Endothelial cell (in vitro differentiated cells): ENCODE results near the gene GFAP. TPM values are rescaled to one million over a fixed set of nuclear protein-coding genes. Genes with fewer than 3 reads are reported as not detected.
"Not testable (repeated sequence)": the region's sequence is repeated elsewhere in the genome, so short reads cannot be mapped to it uniquely, and the experiment has no call there.

Source experiments
- DNase-seq: peaks from one replicate; pipeline ENCODE4 v3.0.0; 2021; ENCODE audit warnings: low spot score
- H3K27ac Mint-ChIP-seq: one replicate; pipeline ENCODE4 v1.8.0; 2021; ENCODE audit warnings: mixed read lengths, inconsistent platforms; ENCODE audit not compliant: unreplicated experiment
- H3K27me3 Mint-ChIP-seq: one replicate; pipeline ENCODE4 v1.8.0; 2021; ENCODE audit warnings: mild to moderate bottlenecking, moderate library complexity, mixed read lengths, inconsistent platforms; ENCODE audit not compliant: unreplicated experiment
- H3K36me3 Mint-ChIP-seq: one replicate; pipeline ENCODE4 v1.8.0; 2021; ENCODE audit warnings: mild to moderate bottlenecking, low read depth, mixed read lengths, inconsistent platforms; ENCODE audit not compliant: unreplicated experiment
- H3K4me1 Mint-ChIP-seq: one replicate; pipeline ENCODE4 v1.8.0; 2021; ENCODE audit warnings: mild to moderate bottlenecking, mixed read lengths, inconsistent platforms; ENCODE audit not compliant: unreplicated experiment
- H3K4me3 Mint-ChIP-seq: one replicate; pipeline ENCODE4 v1.8.0; 2021; ENCODE audit warnings: mild to moderate bottlenecking, mixed read lengths, inconsistent platforms; ENCODE audit not compliant: unreplicated experiment
- H3K9me3 Mint-ChIP-seq: one replicate; pipeline ENCODE4 v1.8.0; 2021; ENCODE audit warnings: mixed read lengths, inconsistent platforms; ENCODE audit not compliant: unreplicated experiment
- total RNA-seq: library from RNA; stranded (reverse); fragmentation: NEBNext Ultra II Directional; extraction: Animal tissue kit (Norgen Biotek cat#: 25700); gene quantifications from one replicate; pipeline ENCODE4 v1.2.1, GENCODE V29; 2021; ENCODE audit not compliant: unreplicated experiment
- TF ChIP-seq, protein P1 (sequence below): fragments of 200-600 bp; sonication (generic); IDR thresholded peaks from one replicate; pipeline ENCODE4 v1.5.0; 2021; ENCODE audit warnings: antibody characterized with exemption; ENCODE audit not compliant: unreplicated experiment

GFAP gene
- total RNA-seq, 1 donor from 2014 or later: not detected

DNA sequence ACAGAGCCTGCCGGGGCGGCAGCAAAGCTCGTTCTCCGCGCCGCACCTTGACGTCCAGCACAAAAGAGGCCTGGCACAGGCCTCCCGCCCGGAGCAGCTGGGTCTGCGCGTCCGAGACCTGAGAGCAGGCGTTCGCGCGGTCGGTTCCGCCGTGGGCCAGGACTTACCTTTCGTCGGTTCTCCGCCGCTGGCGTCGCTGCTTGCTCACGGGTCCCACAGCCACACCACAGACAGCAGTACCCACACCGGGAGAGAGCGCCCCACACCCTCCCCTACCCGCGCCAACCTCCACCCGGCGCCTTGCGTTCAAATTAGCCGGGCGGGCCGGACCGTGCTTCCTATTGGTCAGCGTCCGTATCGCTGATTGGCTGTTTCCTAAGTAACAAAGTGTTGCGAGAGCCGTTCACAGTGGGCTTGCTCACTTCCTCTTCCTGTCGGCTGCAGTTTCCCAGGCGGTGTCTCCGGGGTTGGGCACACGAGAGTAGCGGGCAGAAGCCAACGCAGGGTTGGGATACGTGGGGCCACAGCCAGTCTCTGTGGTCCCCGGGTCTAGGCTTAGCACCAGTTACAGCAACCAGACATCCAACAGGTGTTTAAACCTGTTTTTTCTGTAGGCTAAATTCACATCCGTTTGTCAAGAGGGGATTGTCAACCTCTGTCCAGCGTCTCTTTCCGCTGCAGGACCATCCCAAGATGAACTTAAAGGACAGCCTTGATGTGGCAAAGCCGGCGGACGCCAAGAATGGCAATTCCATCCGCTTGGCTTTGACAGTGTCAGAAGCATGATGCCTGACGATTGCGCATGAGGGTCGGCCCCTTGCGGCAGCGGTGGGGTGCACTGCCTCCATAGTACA is 32.4 kb upstream of the GFAP start, which contains the start of gene KIF18B:
TSS of gene KIF18B (minus strand) at position 313 of the 854 bp plus-strand sequence. CDS start 11,429 bp downstream, outside the sequence.
- Mint-ChIP-seq H3K4me1 (no peaks in the 10 kb centered on the region), H3K36me3 (no peaks in the 10 kb centered on the region), H3K27me3 (peaks cover 14% of the 10 kb centered on the region), H3K9me3 (no peaks in the 10 kb centered on the region), H3K4me3 (peak within 1 kb of the TSS; percentile 91), H3K27ac (peak within 1 kb of the TSS; percentile 86)
- DNase-seq: peak; percentile 83
- TF ChIP-seq, protein P1, sequence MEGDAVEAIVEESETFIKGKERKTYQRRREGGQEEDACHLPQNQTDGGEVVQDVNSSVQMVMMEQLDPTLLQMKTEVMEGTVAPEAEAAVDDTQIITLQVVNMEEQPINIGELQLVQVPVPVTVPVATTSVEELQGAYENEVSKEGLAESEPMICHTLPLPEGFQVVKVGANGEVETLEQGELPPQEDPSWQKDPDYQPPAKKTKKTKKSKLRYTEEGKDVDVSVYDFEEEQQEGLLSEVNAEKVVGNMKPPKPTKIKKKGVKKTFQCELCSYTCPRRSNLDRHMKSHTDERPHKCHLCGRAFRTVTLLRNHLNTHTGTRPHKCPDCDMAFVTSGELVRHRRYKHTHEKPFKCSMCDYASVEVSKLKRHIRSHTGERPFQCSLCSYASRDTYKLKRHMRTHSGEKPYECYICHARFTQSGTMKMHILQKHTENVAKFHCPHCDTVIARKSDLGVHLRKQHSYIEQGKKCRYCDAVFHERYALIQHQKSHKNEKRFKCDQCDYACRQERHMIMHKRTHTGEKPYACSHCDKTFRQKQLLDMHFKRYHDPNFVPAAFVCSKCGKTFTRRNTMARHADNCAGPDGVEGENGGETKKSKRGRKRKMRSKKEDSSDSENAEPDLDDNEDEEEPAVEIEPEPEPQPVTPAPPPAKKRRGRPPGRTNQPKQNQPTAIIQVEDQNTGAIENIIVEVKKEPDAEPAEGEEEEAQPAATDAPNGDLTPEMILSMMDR: no peak

DNA sequence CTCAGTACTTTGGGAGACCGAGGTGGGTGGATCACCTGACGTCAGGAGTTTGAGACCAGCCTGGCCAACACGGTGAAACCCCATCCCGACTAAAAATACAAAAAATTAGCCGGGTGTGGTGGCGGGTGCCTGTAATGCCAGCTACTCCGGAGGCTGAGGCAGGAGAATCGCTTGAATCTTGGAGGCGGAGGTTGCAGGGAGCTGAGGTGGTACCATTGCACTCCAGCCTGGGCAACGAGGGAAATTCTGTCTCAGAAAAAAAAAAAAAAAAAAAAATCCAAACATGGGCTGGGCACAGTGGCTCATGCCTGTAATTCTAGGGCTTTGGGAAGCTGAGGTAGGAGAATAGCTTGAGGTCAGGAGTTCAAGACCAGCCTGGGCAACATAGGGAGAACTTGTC is 30.4 kb upstream of the GFAP start:
- not testable (repeated sequence) for H3K4me3 Mint-ChIP-seq, DNase-seq, H3K27me3 Mint-ChIP-seq, H3K27ac Mint-ChIP-seq, H3K4me1 Mint-ChIP-seq, H3K9me3 Mint-ChIP-seq, H3K36me3 Mint-ChIP-seq

DNA sequence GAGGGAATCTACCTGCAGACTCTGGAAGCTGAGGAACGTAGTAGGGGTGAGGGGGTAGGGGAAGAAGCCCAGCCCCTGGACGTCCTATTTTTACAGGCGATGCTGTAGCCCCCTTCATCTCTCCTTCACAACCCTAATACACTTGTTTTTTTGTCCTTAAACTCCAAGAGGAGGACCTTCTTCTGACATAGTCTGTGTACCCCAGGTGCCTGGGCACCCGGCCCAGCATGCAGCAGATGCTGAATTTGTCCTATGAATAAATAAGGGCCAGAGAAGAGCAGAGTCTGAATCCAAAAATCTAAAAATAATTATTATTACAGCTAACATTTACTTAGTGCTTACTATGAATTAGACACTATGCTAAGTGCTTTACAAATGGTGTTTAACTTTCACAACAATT is 27.2 kb upstream of the GFAP start:
- TF ChIP-seq, protein P1: no peak
- H3K27ac Mint-ChIP-seq: no peak overlapping the region
- H3K4me1 Mint-ChIP-seq: no peaks in the 10 kb centered on the region
- no peaks in the 10 kb centered on the region for H3K9me3 Mint-ChIP-seq
- H3K4me3 Mint-ChIP-seq: no peak overlapping the region
- DNase-seq: no peak
- peaks cover 4% of the 10 kb centered on the region for H3K27me3 Mint-ChIP-seq
- H3K36me3 Mint-ChIP-seq: no peaks in the 10 kb centered on the region

DNA sequence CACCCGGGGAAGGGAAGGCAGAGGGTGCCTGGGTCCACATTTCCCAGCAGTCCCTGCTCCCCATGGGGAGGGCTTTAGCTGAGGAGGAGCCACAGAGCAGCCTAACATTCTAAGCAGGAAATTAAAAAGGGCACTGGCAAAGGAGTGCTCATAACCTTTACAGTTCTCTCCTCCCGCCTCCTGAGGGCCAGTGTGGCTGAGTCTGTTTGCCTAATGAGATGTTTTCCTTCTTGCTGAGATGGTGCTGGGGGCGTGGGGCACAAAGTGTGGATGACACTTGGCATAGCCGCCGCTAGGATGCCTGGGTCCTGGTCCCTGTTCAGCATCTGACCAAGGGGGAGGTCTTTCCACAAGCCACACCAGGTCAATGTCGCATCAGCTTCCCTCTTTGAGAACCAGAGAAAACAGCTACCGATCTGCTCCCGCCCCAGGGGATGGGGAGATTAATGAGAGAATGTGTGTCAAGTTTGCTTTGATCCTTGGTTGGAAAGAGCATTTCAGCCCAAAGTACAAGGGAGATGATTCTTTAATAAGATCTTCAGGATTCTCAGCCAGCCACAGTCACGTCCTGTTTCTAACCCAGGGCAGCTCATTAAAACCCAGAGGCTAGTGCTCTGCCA is 26.5 kb upstream of the GFAP start:
- Mint-ChIP-seq H3K36me3 (no peaks in the 10 kb centered on the region), H3K27me3 (peaks cover 4% of the 10 kb centered on the region), H3K27ac (no peak overlapping the region), H3K4me3 (no peak overlapping the region), H3K4me1 (no peaks in the 10 kb centered on the region), H3K9me3 (no peaks in the 10 kb centered on the region)
- TF ChIP-seq, protein P1: no peak
- DNase-seq: no peak

DNA sequence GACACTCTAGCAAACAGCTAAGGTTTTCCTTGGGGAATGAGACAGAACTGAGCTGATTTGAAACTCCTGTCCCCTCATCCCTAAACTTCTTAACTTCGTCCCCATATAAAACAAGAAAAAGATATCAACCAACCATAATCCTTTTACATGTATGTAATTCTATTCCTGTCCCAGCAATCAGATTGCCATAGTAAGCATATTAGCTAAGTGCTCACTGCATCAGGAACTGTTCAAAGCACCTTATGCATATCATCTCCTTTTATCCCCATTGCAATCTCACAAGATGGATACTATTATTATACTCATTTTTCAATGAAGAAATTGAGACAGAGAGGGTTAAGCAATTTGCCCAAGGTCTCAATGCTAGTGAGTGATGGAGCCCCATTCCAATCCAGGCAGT is 25.5 kb upstream of the GFAP start:
- no peaks in the 10 kb centered on the region for H3K36me3 Mint-ChIP-seq

More for the DNA sequence above, 25.5 kb upstream of the GFAP start:
- DNase-seq: no peak
- Mint-ChIP-seq H3K27ac (no peak overlapping the region), H3K27me3 (no peaks in the 10 kb centered on the region), H3K4me1 (no peaks in the 10 kb centered on the region), H3K4me3 (no peak overlapping the region), H3K9me3 (no peaks in the 10 kb centered on the region)
- TF ChIP-seq, protein P1: no peak
